Kidney capillary endothelial cell (primary cell): Measurements from ENCODE around the gene CCDC13.

ENCODE experiments used
- DNase-seq: peaks from one replicate; pipeline ENCODE4 v3.0.0-alpha.2; 2018; ENCODE audit warnings: low spot score

The CCDC13 gene

DNA sequence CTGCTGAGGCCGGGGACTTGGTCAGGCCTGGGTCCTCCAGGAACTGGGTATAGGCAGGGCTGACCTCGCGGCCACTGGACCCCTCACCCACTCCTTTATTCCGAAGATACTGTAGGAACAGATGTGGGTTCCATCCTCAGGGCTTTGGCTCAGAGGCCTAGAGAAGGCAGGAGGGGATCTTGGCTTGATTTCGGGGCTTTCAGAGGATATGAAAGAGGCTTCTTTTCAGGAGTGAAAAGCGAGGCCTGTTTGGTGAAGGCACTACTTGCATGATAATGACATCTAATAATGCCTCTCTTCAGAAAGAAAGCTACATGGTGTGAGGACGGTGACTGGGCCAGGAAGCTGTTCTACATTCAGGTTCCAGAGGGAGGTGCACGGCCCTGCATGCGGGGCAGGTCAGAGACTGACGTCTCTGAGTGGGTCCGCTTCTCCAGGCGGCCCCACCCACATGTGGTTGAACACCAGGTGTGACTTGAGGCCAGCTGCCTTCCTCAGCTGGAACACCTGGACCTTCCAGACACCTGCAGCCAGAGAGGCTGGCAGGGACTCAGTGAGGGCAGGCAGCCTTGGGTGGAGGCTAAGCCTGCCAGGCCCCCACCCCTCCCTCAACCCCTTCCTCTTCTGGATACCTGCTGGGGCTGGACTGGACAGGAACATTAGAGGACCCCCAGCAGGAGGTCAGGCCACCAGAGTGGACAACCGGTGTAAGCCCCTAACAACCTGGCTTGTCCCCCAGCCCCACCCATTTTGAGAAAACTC, 39.4 kb downstream of the CCDC13 start:
- DNase-seq = no peak

DNA sequence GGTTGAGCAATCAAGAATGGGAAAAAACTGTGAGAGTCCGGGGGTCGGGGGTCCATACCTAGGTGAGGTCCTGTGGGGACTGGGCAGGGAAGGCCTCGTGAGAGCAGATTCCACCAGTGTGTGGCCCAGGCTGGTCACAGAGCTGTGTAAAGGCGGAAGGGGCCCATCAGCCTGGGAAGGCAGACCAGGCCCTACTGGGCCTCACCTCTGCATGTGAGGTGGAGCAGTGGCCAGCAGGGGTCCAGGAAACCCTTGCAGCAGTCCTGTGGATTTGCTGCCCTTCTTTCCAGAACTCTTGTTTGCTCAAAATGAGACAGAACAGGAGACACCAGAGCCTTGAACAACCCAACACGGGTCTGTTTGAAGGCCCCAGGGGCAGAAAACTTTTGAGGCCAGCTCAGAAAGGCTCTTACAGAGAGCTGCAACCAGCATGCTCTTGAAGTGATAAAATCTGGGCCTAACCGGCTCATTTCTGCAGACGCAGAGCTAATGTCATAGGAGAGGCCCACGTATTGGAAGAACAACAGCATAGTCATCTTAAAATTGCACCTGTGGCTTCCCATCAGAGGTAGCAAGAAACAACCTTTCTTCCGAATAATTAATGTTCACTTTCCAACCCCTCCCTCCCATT, 40.1 kb downstream of the CCDC13 start:
- DNase-seq = no peak

DNA sequence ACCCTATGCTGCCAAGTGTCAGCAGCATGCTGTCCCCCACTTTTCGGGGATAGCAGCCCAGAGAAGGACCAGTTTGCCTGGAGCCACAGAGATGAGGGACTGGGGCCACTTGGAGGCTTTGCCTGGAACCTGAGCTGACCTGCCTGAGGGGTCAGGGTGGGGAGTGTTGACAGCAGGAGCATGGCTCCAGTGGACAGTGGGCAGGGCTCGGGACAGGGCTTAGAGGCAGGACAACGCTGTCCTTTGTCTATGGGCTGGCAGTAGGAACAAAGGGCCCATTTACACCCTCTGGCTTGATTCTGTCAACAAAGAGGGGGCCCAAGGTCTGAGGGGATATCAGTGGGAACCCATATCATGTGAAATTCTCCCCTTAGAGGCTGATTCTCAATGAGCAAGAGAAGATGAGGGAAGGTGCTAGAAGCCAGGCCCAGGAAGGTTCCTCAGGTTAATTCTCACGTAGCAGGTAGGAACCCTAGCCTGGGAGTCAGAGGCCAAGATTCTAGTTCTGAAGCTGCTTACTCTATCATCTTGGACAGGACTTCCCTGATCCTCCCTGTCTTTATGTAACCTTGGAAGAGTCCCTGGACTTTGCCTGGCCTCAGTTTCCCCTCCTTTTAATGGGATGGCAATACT, 40.7 kb downstream of the CCDC13 start:
- DNase-seq = no peak

DNA sequence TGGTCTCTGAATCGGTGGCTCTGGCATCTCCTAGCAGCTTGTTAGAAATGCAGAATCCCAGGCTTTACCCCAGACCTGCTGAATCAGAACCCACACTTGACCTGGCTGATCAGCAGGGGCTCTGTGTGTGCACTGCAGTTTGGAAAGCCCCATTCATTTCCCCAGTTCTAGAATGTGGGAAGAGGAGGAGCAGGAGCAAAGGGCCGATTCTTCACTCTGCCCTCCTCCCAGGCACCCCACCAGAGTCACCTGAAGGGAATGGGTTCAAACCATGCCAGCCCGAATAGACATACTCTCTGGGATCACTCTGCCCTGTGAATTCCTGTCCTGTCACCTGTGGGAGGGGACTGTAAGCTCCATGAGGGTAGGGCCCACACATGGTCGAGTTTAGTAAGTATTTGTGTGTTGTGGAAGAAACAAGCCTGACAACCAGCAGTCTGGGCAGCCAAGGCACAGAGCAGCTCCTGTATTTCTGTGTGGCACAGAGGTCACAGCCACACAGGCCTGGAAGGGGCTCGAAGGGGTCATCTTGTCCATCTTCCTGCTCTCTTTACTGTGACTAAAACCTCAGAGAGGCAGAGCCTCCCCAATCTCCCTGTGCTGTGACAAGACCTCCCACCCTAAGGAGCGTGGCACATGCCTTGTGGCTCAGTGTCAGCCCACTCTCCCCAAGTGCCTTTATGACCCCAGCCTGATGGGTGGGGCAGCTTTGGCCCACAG, 41.4 kb downstream of the CCDC13 start:
- DNase-seq = no peak

DNA sequence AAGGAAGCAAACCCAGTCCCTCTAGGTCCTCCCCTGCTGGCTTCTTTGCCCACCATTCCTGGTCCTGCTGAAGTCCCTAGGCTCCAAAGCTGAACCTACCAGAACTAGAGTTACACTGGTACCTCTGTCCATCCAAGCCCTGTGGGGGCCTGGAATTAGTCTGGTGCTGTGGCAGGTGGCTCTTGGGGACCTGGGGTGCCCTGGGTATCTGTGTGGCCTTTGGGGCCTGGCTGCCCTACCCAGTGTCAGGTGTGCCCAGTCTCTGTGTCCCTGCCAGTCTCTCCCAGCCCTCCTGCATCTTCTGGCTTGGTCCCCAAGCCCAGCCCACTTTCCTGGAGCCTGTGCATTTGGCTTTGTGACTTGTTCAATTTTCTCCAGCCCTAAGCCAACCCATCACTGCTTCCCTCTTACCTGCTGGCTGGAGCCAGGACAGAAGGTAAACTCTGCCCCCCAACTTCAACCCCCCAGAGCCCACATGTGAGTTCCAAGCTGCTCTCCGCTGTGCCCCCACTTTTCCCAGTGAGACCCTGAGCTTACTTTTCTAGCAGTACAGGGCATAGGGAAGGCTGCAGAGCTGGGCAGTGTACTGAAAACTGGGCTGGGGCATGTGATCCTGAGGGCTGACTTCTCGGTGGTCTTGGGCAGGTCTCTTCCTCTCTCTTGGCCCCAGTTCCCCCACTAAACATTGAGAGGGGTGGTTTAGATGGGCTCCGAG, 42.2 kb downstream of the CCDC13 start:
- no peak for DNase-seq

DNA sequence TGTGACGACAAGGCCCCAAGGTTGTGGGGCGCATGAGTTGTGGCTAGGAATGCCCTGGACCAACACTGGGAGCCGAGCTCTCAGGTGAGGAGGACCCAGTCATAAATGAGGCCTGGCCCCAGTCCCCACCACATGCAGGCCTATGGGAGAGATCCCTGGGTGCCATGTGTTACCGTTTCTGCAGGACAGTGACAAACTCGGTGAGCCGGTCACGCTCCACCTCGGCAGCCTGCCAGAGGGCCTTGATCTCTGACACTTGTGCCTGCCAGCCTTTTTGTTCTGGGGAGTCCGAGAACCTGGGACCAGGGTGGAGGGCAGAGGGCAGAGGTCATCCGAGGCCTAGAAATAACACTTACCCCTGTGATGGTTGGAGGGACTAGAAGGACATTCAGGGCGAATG, 42.8 kb downstream of the CCDC13 start:
- DNase-seq = no peak

DNA sequence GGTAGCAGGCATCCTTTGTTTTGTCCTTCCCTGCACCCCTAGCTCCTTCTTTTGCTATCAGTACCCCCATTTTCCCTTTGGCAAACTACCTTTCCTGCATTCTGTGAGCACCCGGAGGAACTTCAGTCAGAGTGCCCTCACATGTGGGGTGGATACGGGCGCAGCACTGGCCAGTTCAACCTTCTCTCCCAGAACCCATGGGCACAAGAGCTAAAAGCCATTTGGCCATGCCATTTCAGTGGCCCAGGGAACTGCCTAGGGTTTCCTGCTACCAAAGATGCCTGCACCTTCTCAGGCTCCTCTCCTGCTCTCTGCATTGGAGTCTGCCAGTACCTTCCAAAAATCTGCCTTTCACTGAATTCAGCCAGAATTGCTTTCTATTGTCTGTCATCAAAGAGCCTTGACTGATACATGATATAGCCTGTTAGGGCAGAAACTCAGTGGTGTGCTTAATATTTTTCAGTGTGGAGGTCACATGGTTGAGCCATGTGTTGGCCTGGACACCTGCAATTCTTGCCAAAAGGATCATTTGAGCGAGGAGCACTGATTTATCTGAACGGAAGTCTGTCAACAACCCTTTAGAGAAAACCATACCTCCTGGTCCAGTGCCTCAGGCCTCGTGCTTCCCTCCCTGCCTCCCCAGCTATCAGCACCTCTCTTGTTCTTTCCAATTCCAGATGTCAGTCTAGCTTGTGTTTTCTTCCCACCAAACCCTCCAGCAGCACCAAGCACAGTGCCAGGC, 43.5 kb downstream of the CCDC13 start:
- no peak for DNase-seq

DNA sequence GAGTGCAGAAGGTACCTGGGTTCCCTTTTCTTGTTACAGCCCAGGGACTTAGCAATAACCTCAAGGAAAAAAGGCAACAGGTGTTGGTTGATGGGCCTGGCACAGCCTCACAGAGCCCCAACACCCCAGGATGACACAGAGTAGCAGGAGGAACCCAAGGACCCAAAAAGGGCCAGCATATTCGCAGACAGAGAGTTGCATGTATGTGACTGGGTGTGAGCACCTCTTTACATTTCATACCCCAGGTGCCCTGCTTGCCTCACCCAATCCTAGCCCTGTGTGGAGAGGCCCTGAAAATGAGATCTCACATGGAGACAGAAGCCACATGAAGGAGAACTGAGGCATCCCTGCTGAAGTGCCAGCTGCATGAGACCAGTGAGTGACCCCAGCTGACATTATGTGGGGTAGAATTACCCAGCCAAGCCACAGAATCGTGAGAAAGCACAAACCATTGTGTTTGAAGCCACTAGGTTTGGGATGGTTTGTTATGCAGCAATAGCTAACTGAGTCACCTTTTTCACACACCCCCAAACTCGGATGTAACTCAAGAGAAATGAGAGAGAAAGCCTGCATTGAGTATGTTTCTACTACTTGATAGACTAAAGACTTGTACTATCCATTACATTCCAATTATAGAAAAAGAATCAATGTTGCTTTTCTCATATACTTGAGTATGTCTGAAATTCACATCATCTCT, 44.2 kb downstream of the CCDC13 start:
- no peak for DNase-seq

DNA sequence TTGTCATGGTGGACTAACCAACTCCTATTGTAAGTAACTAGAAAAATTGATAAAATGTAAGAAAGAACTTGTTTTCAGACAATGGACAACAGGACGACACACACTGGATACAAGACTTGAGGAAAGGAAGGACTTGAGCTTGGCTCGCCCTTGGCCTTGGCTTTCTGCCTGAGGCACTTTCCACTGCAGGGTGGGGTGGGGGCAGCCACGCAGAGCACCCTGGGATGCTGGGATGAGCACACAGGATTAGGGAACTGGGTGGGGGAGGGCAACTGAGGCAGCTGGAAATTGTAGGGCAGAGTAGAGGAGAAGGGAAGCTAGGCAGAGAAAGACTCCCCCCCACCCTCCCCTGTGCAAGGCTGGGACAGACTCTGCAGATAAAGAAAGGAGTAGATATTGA, 45.0 kb downstream of the CCDC13 start:
- no peak for DNase-seq

DNA sequence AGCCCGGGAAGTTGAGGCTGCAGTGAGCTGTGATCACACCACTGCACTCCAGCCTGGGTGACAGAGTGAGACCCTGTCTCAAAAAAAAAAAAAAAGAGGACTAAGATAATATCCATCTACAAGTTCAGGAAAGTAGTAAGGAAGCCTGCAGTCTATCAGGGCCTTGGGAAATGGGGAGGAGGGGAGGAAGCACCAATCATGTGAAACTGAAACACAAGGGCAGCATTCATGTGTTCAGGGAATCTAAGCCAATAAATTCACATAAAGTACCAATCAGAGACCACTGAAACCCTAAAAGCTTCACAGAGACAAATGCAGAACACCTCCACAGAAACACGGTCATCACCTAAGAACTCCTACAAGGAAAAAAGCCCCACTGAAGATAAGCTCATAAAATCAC, 47.6 kb downstream of the CCDC13 start:
- no peak for DNase-seq

DNA sequence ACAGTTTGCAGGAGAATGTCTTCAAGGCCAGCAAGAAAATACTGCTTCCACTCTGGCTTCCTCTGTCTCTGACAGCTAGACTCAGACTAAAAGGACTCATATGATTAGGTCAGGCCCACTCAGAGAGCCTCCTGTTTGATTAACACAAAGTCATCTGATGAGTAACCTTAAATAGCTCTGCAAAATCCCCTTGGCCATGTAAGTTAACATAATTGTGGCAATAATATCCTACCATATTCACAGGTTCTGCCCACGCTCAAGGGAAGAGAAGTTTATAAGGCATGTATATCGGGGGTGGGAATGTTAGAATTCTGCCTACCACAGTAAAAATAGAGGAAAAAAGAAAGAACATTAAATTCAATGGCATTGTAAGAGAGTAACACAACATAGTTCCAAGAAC, 49.8 kb downstream of the CCDC13 start:
- no peak for DNase-seq
